ENCODE data around the gene ISG15.
"Not testable (repeated sequence)": the region's sequence is repeated elsewhere in the genome, so short reads cannot be mapped to it uniquely, and the experiment has no call there.

Gene ISG15

DNA sequence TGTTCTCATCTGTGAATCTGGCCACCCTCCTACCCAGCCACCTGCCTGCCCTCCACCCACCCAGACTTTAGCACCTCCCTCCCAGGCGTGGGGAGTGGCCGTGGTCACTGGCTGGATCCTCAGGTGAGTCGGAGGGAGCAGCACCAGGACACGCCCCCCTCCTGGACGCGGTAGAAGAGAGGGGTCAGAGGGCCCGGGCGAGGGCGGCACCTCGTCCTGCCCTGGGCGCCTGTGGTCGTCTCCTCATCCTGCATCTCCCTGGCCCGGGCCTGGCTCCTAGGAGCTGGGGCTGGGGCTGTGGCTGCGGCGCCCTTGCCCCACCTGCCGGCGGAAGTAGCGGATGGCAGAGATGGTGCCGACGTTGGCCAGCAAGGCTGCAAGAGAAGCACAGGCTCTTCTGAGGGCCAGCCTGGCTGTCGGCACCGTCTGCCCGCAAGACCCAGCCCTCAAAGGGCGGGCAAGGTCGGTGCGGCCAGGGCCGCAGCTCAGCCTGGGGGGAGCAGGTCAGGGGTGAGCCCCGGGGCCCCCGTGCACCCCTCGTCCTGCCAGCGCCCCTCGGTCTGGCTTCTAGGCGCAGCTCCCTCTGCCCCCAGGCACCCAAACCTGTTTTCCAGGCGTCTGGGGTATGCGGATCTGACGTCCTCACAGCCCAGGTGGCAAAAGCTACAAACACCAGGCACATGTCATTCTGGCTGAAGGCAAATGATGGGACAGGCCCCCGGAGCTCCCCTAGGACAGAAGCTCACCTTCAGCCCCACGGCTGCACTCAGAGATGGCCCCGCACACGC lies 37.2 kb upstream of the ISG15 start:
- no peak for DNase-seq (ENCODE audit: low read depth)

DNA sequence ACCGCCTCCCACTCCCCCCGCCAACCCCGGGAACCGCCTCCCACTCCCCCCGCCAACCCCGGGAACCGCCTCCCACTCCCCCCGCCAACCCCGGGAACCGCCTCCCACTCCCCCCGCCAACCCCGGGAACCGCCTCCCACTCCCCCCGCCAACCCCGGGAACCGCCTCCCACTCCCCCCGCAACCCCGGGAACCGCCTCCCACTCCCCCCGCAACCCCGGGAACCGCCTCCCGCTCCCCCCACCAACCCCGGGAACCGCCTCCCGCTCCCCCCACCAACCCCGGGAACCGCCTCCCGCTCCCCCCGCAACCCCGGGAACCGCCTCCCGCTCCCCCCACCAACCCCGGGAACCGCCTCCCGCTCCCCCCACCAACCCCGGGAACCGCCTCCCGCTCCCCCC lies 36.5 kb upstream of the ISG15 start:
- DNase-seq (ENCODE audit: low read depth): not testable (repeated sequence)

DNA sequence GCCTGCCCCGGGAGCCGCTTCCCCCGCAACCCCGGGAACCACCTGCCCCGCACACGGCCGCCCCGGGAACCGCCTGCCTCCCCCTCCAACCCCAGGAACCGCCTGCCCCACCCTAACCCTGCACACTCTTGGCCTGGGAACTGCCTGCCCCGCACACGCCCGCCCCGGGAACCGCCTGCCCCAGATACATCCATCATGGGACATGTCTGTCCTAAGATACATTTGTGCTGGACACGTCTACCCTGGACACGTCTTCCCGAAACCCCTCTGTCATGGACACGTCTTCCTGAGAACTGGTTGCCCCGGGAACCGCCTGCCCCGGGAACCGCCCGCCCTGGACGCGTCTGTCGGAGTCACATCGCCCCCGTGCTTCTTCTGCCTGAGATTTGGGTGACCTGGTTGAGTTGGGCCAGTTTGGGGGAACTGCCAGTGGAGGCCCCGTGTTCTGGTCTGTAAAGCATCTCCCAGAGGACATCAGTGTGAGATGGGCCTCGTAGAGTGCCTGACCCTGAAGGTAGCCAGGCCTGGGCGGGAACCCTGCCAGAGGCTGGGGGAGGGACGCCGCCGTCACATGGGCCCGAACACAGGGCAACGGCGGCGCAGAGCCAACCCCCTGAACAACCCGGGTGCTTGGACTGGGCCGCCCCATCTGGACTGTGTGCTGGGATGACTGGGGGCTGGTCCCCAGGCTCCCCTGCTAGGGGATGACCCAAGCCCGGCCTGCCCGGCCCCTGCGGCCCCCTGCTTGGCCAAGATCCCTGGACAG lies 35.0 kb upstream of the ISG15 start:
- DNase-seq (ENCODE audit: low read depth): no peak

DNA sequence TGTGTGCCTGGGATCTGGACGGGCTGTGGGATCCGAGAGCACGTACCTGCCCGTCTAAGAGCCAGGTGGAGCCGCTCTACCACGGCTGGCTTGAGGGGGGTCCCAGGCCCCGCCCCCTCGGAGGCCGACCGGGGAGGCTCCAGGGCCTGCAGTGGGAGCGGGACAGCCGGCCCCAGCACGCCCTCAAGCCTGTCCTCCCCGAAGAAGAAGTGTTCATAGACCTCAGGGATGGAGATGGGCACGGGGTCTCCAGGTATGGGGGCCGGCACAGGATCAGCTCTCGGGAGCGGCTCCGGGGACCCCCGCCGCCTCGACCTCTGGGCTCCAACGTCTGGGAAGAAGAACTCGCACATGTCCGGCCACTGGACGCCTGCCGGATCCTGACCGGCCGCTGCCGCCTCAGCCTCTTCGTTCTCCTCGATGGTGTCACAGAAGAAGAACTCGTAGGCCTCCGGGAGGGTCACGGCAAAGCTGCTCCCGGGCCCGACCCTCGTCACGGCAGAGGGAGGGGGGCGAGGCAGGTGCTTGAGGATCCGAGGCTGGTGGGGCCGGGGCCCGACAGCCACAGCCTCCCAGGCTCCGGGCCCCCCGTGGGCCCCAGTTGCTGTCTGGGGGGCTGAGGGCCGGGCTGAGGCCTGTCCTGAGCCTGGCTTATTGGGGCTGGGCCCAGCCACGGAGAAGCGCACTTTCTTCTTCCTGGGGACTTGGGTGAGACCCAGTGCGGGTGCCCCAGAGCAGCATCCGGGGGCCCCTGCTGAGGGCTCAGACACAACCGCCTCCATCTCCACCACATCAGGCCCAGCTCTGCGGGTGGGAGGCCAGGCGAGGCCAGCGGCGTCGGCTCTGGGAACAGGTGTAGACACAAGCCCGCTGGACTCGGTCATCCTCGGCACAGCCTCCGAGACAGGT lies 34.2 kb upstream of the ISG15 start:
- no peak for DNase-seq (ENCODE audit: low read depth)

DNA sequence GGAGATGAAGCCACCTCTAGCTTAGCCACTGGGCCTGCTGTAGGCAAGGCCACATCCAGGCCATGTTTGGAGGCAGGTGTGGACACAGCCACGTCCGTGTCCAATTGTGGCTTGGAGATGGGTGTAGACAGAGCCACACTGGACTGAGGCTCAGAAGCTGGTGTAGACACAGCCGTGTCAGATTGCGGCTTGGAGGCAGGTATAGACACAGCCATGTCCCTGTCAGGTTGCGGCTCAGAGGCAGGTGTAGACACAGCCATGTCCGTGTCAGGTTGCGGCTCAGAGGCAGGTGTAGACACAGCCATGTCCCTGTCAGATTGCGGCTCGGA lies 33.6 kb upstream of the ISG15 start:
- no peak for DNase-seq (ENCODE audit: low read depth)

DNA sequence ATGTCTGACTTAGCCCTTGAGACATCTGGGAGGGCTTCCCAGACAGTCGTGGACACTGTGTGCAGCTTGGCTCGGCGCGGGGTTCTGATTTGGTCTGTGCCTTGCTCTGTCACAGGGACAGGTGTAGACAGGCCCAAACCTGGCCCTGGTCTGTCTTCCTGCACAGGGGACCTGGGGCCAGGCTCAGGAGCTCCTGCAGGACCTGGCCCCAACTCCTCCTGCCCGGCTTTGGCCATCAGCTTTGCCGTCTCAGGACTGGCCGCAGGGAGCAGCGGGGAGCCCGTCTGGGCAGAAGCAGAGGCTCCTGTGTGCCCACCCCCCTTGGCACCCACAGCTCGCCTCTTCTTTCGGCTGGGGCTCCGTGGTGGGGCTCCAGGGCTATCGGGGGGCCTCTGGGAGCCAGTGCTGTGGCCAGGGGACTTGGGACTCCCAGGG lies 33.1 kb upstream of the ISG15 start:
- no peak for DNase-seq (ENCODE audit: low read depth)

DNA sequence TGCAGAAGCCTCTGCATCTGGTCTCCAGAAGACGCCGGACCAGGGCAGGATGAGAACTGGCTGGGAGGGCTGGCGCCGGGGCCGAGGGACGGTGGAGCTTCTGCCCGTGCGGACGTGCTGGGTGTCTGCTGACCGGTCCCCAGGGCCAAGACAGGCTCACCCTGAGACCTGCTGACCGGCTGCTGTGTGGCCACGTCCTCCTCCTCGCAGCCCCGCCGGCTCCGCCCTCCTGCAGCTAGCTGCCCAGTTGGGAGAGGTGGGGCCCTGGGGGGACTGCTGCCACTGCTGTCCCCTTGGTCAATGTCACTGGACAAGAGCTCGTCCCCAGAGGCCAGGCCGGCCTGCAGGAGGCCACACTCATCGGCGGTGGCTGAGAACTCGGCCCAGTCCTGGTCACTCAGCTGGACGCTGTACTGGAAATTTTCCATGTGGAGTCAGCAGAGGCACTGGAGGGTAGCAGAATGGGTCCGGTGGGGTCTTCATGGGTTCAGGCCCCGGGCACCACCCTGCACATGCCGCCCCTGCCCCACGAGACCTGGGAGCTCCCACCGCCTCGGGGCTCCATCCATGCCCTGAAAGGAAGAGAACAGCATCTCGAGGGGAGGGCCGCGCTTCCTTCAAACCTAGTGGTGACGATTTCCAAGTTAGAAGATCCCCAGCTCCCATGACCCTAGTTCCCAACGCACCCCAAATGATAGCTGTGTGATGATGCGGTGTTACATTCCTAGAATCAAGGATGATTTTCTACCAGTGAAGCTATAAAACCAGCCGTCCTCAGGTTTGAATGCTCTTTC lies 32.5 kb upstream of the ISG15 start:
- DNase-seq (ENCODE audit: low read depth): no peak

DNA sequence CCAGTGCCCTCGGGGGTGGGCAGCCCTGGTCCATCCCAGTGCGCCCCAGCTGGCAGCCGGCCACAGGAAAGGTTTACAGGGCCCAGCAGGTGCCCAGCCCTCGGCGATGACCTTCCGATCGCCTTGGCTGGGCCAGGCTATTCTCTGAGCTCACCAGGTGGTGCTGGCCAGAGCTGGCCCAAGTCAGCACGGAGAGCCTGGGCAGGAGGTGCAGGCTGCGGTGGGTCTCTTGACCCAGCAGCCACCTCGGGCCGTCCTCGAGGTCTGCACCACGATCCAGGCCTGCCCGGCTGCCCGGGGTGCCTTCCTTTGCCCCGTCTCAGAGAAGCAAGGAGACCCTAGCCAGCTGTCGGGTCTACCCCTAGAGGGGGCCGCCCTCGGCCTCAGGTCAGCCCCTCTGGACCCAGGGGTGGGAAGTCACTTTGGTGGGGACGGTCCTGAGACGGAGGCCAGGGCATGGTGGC lies 31.8 kb upstream of the ISG15 start:
- no peak for DNase-seq (ENCODE audit: low read depth)

DNA sequence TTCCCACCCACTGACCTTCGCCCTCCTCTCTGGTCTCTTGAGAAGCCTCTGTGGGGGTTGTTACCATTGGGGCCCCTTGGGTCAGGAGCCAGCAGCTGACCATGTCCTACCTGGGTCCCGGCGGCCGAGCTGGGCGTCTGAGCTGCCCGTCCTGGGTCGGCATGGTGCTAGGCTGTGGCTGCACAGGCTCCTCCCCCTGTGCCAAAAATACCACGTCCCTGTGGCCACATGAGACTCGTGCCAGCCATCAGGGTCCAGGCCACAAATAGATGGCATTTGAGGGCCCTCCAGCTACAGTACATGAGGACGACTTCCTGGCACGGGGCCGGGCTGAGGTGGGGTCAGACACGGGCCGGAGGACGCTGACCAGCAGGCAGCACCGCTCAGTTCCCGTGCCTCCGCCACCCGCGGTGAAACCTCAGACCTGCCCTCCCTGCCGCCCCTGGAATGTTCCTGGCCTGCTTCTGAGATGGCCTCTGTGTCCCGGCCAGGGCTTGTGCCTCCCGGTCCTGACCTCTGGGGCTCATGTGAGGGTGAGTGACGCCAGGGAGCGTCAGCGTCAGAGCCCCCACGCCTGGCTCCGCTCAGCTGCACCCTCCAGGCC lies 31.2 kb upstream of the ISG15 start, which contains the start of gene PERM1:
Gene PERM1, minus strand, starts transcription at position 139 of the 604 bp plus-strand sequence. CDS start 1,064 bp downstream, outside the sequence.
- no peak for DNase-seq (ENCODE audit: low read depth)

DNA sequence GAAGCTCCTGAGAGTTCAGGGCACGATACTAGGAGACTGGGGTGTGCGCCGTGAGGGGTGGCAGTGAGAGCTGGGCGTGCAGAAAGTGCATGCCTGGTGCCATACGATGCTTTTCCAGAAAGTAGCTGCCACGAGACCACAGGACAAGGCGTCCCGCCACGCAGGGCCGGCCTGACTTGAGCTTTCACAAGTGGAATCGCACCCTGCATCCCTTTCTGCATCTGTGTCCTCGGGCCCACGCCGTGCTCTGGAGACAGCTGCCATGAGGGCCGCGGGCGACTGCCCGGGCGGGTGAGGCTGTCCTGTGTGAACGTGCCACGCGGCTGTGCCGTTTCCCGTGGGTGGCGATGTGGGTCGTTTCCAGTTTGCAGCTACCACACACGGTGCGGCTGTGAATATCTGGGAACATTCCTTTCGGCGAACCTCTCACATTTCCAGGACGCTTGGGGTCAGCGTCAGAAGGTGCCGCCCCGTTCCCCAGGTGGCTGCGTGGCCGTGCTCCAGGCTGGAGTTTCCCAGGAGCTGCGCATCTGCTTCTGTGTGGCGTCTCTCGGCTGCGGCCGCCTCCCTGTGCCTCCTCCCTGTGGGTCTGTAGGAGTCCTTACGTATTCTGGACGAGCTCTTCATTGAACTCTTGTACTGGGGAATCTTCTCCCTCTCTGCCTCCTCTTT lies 30.4 kb upstream of the ISG15 start:
- no peak for DNase-seq (ENCODE audit: low read depth)

DNA sequence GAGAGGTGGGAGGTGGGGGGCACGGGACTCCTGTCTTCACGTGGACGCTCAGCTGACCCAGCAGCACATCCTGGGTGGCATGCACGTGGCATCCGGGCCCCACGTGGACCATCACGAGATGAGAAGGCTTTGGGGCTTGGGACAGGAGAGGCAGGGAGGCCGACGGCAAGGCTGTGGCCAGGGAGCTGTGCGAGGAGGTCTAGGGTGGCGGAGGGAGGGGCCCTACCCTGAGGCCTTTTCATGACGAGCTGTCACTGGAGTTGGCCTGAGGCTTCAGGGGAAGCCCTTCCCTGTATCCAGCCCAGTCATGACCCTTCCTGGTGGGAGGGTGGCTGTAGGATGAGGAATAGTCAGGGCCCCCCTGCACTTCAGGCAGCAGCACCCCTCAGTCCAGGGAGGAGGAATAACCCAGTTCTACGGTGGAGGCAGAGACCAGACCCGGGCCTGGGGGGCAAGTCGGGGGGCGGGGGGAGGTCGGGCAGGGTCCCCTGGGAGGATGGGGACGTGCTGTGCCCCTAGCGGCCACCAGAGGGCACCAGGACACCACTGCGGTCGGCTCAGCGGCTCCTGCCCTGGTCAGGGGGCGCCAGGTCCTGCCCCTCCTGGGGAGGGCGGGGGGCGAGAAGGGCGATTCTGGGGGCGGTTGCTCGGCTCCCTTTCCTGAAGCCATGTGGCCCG lies 29.4 kb upstream of the ISG15 start:
- DNase-seq (ENCODE audit: low read depth): no peak

DNA sequence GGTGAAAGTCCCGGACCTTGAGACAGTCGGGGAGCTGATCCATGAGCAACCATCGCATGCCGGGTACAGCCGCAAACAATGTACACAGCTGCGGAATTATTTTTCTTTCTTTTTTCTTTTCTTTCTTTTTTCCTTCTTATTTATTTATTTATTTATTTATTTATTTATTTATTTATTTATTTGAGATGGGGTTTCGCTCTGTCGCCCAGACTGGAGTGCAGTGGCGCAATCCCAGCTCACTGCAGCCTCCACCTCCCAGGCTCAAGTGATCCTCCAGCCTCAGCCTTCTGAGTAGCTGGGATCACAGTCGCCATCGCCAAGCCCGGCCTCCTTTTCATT lies 28.9 kb upstream of the ISG15 start:
- no peak for DNase-seq (ENCODE audit: low read depth)

DNA sequence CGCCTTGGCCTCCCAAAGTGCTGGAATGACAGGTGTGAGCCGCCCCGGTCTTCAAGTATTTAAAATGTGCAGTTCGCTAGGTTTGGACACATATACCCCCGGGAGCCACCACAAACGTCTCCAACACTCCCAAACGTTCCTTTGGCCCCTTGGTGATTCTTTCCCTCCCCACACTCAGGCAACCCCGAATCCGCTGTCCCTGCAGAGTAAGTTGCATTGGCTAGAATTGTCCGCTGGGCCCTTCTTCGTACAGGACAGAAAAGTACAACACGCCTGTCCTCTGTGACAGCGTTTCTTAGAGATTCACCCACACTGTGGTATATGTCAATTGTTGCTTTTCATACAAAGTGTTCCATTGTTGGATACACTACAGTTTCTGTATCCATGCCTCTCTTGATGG lies 28.2 kb upstream of the ISG15 start:
- no peak for DNase-seq (ENCODE audit: low read depth)

DNA sequence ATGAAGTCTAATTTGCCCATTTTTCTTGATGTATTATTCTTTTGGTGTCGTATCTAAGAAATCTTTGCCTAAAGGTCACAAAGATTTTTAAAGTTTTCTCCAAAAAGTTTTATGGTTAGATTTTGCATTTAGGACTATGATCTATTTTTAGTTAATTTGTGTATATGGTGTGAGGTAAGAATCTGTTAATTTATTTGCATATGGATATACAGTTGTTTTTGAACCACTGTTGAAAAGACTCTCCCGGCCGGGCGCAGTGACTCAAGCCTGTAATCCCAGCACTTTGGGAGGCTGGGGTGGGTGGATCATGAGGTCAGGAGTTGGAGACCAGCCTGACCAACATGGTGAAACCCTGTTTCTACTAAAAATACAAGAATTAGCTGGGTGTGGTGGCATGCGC lies 25.2 kb upstream of the ISG15 start:
- not testable (repeated sequence) for DNase-seq (ENCODE audit: low read depth)

DNA sequence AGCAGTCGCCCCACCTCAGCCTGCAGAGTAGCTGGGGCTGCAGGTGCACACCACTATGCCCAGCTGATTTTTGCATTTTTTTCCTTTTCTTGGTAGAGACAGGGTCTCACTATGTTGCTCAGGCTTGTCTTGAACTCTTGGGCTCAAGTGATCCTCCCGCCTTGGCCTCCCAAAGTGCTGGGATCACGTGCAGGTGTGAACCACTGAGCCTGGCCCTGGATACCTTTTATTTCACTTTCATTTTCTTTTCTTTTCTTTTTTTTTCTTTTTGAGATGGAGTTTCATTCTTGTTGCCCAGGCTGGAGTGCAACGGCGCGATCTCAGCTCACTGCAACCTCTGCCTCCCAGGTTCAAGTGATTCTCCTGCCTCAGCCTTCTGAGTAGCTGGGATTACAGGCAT lies 22.0 kb upstream of the ISG15 start:
- DNase-seq (ENCODE audit: low read depth): not testable (repeated sequence)

DNA sequence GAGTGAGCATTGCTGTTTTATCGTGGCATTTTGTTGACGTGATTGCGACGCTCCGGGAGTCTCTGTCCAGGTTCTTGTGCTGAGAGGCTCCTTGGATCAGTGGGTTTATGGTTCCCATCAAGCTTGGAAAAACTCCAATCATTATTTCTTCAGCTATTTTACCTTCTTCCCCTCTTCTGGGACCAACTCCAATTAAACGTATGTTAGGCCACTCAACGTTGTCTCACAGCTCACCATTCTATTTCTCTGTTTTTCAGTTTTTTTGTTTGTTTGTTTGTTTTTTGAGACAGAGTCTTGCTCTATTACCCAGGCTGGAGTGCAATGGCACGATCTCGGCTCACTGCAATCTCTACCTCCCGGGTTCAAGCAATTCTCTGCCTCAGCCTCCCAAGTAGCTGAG lies 21.4 kb upstream of the ISG15 start:
- no peak for DNase-seq (ENCODE audit: low read depth)

DNA sequence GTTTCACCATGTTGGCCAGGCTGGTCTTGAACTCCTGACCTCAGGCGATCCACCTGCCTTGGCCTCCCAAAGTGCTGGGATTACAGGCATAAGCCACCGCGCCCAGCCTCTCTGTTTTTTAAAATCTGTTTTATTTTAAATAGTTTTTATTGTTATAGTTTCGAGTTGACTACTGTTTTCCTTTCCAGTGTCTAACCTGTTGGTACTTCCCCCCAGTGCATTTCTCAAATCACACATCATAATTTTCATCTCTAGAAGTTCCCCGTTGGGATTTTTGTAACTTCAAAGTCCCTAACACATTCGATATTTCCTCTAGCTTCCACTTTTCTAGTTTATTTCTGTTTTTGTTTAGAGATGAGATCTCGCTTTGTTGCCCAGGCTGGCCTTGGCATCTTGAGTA lies 20.9 kb upstream of the ISG15 start:
- no peak for DNase-seq (ENCODE audit: low read depth)

DNA sequence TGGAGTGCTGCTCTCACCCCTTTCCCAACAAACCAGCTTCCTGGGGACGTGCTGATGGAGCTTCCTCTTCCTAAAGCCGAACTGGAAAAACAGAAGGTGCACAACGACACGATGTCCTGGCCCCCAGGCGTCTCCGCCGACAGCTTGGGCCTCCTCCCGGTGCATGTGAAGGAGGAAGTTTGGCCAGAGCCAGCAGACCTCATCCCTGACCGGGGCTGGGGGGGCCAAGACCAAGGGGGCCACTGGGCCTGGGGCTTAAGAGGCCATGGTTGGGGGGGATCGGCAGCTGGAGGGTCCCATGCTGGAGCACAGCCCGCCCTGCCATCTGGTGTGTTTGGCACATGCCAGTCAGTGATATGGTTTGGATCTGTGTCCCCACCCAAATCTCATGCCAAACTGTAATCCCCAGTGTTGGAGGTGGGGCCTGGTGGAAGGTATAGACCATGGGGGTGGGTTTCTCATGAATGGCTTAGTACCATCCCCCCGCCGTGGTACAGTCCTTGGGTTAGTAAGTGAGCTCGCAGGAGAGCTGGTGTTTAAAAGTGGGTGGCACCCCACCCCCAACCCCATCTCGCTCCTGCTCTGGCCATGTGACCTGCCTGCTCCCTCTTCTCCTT lies 19.8 kb upstream of the ISG15 start:
- DNase-seq (ENCODE audit: low read depth): no peak

DNA sequence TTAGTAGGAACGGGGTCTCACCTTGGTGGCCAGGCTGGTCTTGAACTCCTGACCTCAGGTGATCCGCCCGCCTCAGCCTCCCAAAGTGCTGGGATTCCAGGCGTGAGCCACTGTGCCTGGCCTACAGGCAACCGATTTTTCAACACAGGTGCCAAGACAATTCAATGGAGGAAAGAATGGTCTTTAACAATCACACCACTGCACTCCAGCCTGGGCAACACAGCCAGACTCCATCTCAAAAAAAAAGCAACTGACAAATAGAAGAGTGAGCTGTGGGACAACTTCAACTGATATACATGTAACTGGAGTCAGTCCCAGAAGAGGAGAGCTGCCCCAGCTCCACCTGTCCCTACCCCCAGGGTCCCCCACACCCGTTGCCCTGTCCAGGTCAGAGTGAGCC lies 18.8 kb upstream of the ISG15 start:
- DNase-seq (ENCODE audit: low read depth): not testable (repeated sequence)

Data from stromal cell of bone marrow (primary cell).